HEK293 (cell line): ENCODE data around the gene POU2F2.

Experiments used
- GFI1B ChIP-seq: fragments of 450-650 bp; formaldehyde crosslinking; IDR thresholded peaks from 2 replicates; pipeline ENCODE4 v1.5.1; 2016; ENCODE audit warnings: missing biosample characterization, missing genetic modification characterization
- GLIS2 ChIP-seq: fragments of 450-650 bp; formaldehyde crosslinking; IDR thresholded peaks from 2 replicates; pipeline ENCODE4 v1.5.1; 2016; ENCODE audit warnings: missing biosample characterization, missing genetic modification characterization
- HOXD13 ChIP-seq: sonication (generic); formaldehyde crosslinking; IDR thresholded peaks from 2 replicates; pipeline ENCODE4 v1.8.0; 2022; ENCODE audit warnings: missing genetic modification reagents, borderline replicate concordance
- IKZF3 ChIP-seq: fragments of 450-650 bp; IDR thresholded peaks from 2 replicates; pipeline ENCODE4 v1.5.0; 2018; ENCODE audit warnings: missing biosample characterization, mild to moderate bottlenecking, missing genetic modification characterization, moderate library complexity
- KLF16 ChIP-seq: fragments of 450-650 bp; formaldehyde crosslinking; IDR thresholded peaks from 2 replicates; pipeline ENCODE4 v1.5.1; 2017; ENCODE audit warnings: missing biosample characterization, missing genetic modification characterization
- SALL2 ChIP-seq: fragments of 450-650 bp; formaldehyde crosslinking; IDR thresholded peaks from 2 replicates; pipeline ENCODE4 v1.5.0; 2017; ENCODE audit warnings: missing biosample characterization, mild to moderate bottlenecking, missing genetic modification characterization, borderline replicate concordance
- TSHZ1 ChIP-seq: fragments of 450-650 bp; formaldehyde crosslinking; IDR thresholded peaks from 2 replicates; pipeline ENCODE4 v1.5.1; 2016; ENCODE audit warnings: missing biosample characterization, missing genetic modification characterization, borderline replicate concordance
- ZBTB17 ChIP-seq: fragments of 450-650 bp; formaldehyde crosslinking; IDR thresholded peaks from 2 replicates; pipeline ENCODE4 v1.5.1; 2016; ENCODE audit warnings: missing biosample characterization, missing genetic modification characterization
- ZEB2 ChIP-seq: fragments of 450-650 bp; formaldehyde crosslinking; IDR thresholded peaks from 2 replicates; pipeline ENCODE4 v1.5.1; 2016; ENCODE audit warnings: missing biosample characterization, missing genetic modification characterization
- ZFP69B ChIP-seq: fragments of 450-650 bp; formaldehyde crosslinking; IDR thresholded peaks from 2 replicates; pipeline ENCODE4 v1.5.1; 2016; ENCODE audit warnings: missing biosample characterization, missing genetic modification characterization
- ZNF394 ChIP-seq: fragments of 450-650 bp; formaldehyde crosslinking; IDR thresholded peaks from 2 replicates; pipeline ENCODE4 v1.5.1; 2016; ENCODE audit warnings: missing biosample characterization, missing genetic modification characterization, mild to moderate bottlenecking, moderate library complexity, borderline replicate concordance
- ZNF423 ChIP-seq: fragments of 450-650 bp; formaldehyde crosslinking; IDR thresholded peaks from 2 replicates; pipeline ENCODE4 v1.5.1; 2016; ENCODE audit warnings: missing biosample characterization, missing genetic modification characterization
- ZNF426 ChIP-seq: fragments of 450-650 bp; formaldehyde crosslinking; IDR thresholded peaks from 2 replicates; pipeline ENCODE4 v1.5.1; 2017; ENCODE audit warnings: missing biosample characterization, missing genetic modification characterization, mild to moderate bottlenecking, inconsistent platforms, moderate library complexity
- ZNF433 ChIP-seq: fragments of 450-650 bp; formaldehyde crosslinking; IDR thresholded peaks from 2 replicates; pipeline ENCODE4 v1.5.1; 2016; ENCODE audit warnings: missing biosample characterization, missing genetic modification characterization, low read depth
- ZNF449 ChIP-seq: fragments of 450-650 bp; formaldehyde crosslinking; IDR thresholded peaks from 2 replicates; pipeline ENCODE4 v1.5.1; 2017; ENCODE audit warnings: missing biosample characterization, mild to moderate bottlenecking, missing genetic modification characterization, moderate library complexity
- ZNF518A ChIP-seq: fragments of 450-650 bp; formaldehyde crosslinking; conservative IDR thresholded peaks from 2 replicates; pipeline ENCODE4 v1.5.1; 2016; ENCODE audit warnings: low read depth, missing biosample characterization, missing genetic modification characterization
- ZNF629 ChIP-seq: fragments of 450-650 bp; formaldehyde crosslinking; IDR thresholded peaks from 2 replicates; pipeline ENCODE4 v1.5.1; 2017; ENCODE audit warnings: missing biosample characterization, missing genetic modification characterization
- TF ChIP-seq, protein P1 (sequence below): fragments of 450-650 bp; formaldehyde crosslinking; conservative IDR thresholded peaks from 2 replicates; pipeline ENCODE4 v1.5.1; 2016; ENCODE audit warnings: low read depth, missing biosample characterization, missing genetic modification characterization
- TF ChIP-seq, protein P2 (sequence below): fragments of 450-650 bp; formaldehyde crosslinking; IDR thresholded peaks from 2 replicates; pipeline ENCODE4 v1.5.1; 2017; ENCODE audit warnings: missing biosample characterization, missing genetic modification characterization
- TF ChIP-seq, protein P3 (sequence below): fragments of 450-650 bp; formaldehyde crosslinking; IDR thresholded peaks from 2 replicates; pipeline ENCODE4 v1.5.1; 2016; ENCODE audit warnings: missing biosample characterization, missing genetic modification characterization

The POU2F2 gene

GRCh38 chr19:42132851-42133528 is 744 bp upstream of the POU2F2 start (continued):
- TF ChIP-seq SALL2: no peak
- TF ChIP-seq ZEB2 (tag by site-specific recombination): 0 out of 2 replicates have a peak, but pooled peaks have one; percentile 45
- no peak for TF ChIP-seq ZNF433 (tag by site-specific recombination)
- no peak for TF ChIP-seq ZNF423 (tag by site-specific recombination)
- 0 out of 2 replicates have a peak, but pooled peaks have one; percentile 27 for TF ChIP-seq ZNF629 (tag by site-specific recombination)
- TF ChIP-seq ZNF449: 0 out of 2 replicates have a peak, but pooled peaks have one; percentile 11
- peak; percentile 44; the same call in 1 of the 2 replicates for TF ChIP-seq ZFP69B
- TF ChIP-seq ZNF426 (tag by site-specific recombination): no peak
- TF ChIP-seq, protein P1, sequence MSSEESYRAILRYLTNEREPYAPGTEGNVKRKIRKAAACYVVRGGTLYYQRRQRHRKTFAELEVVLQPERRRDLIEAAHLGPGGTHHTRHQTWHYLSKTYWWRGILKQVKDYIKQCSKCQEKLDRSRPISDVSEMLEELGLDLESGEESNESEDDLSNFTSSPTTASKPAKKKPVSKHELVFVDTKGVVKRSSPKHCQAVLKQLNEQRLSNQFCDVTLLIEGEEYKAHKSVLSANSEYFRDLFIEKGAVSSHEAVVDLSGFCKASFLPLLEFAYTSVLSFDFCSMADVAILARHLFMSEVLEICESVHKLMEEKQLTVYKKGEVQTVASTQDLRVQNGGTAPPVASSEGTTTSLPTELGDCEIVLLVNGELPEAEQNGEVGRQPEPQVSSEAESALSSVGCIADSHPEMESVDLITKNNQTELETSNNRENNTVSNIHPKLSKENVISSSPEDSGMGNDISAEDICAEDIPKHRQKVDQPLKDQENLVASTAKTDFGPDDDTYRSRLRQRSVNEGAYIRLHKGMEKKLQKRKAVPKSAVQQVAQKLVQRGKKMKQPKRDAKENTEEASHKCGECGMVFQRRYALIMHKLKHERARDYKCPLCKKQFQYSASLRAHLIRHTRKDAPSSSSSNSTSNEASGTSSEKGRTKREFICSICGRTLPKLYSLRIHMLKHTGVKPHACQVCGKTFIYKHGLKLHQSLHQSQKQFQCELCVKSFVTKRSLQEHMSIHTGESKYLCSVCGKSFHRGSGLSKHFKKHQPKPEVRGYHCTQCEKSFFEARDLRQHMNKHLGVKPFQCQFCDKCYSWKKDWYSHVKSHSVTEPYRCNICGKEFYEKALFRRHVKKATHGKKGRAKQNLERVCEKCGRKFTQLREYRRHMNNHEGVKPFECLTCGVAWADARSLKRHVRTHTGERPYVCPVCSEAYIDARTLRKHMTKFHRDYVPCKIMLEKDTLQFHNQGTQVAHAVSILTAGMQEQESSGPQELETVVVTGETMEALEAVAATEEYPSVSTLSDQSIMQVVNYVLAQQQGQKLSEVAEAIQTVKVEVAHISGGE (tag by site-specific recombination): no peak
- no peak for TF ChIP-seq ZNF518A (tag by site-specific recombination)
- peak; percentile 83 for TF ChIP-seq GLIS2 (tag by site-specific recombination)
- 0 out of 2 replicates have a peak, but pooled peaks have one; percentile 28 for TF ChIP-seq ZNF394 (tag by site-specific recombination)
- TF ChIP-seq IKZF3 (tag by site-specific recombination): no peak
- TF ChIP-seq, protein P2, sequence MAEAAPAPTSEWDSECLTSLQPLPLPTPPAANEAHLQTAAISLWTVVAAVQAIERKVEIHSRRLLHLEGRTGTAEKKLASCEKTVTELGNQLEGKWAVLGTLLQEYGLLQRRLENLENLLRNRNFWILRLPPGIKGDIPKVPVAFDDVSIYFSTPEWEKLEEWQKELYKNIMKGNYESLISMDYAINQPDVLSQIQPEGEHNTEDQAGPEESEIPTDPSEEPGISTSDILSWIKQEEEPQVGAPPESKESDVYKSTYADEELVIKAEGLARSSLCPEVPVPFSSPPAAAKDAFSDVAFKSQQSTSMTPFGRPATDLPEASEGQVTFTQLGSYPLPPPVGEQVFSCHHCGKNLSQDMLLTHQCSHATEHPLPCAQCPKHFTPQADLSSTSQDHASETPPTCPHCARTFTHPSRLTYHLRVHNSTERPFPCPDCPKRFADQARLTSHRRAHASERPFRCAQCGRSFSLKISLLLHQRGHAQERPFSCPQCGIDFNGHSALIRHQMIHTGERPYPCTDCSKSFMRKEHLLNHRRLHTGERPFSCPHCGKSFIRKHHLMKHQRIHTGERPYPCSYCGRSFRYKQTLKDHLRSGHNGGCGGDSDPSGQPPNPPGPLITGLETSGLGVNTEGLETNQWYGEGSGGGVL (tag by site-specific recombination): peak; percentile 66
- peak; percentile 93 for TF ChIP-seq KLF16 (tag by site-specific recombination)
- TF ChIP-seq GFI1B (tag by site-specific recombination): no peak
- TF ChIP-seq HOXD13 (CRISPR knock-in tag): no peak
- 0 out of 2 replicates have a peak, but pooled peaks have one; percentile 23 for TF ChIP-seq ZBTB17
- TF ChIP-seq, protein P3, sequence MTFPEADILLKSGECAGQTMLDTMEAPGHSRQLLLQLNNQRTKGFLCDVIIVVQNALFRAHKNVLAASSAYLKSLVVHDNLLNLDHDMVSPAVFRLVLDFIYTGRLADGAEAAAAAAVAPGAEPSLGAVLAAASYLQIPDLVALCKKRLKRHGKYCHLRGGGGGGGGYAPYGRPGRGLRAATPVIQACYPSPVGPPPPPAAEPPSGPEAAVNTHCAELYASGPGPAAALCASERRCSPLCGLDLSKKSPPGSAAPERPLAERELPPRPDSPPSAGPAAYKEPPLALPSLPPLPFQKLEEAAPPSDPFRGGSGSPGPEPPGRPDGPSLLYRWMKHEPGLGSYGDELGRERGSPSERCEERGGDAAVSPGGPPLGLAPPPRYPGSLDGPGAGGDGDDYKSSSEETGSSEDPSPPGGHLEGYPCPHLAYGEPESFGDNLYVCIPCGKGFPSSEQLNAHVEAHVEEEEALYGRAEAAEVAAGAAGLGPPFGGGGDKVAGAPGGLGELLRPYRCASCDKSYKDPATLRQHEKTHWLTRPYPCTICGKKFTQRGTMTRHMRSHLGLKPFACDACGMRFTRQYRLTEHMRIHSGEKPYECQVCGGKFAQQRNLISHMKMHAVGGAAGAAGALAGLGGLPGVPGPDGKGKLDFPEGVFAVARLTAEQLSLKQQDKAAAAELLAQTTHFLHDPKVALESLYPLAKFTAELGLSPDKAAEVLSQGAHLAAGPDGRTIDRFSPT (tag by site-specific recombination): no peak
- no peak for TF ChIP-seq TSHZ1 (tag by site-specific recombination)
